COLO829 (cell line): Measurements from ENCODE around the gene GJC2.

ENCODE experiments used
- DNase-seq: peaks from one replicate; pipeline ENCODE4 v3.0.0; 2012; ENCODE audit warnings: low spot score

GJC2 gene

GRCh38 chr1:228194921-228195812 lies 45.4 kb downstream of the GJC2 start:
- DNase-seq = no peak

GRCh38 chr1:228197555-228198147 lies 47.9 kb downstream of the GJC2 start:
- no peak for DNase-seq

DNA sequence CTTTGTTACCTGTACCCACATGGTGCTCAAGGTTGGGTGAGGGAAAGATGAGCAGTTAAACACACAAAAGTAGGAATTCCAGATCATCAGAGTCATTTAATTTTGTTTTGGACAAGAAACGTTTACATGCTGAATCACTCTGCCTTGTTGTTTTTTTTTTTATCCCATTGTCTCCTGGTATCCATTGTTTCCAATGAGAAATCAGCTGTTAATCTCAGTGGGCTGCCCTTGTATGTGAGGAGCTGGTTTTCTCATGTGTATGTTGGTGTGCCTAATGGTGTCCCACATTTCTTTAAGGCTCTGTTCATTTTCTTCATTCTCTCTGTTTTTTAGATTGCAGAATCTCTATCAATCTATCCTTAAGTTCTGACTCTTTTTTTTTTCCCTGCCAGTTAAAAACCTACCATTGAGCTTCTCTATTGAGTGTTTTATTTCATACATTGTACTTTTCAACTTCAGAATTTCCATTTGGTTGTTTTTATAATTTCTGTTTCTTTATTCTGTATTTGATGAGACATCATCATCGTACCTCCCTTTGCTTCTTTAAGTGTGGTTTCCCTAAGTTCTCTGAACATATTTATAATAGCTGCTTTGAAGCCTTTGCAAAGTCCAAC lies 49.4 kb downstream of the GJC2 start:
- peak; percentile 50 for DNase-seq

- DNase-seq = no peak
Measured at GRCh38 chr1:228204958-228205357, 55.2 kb downstream of the GJC2 start.

GRCh38 chr1:228205526-228206436 lies 56.1 kb downstream of the GJC2 start:
- no peak for DNase-seq

GRCh38 chr1:228206582-228207351 lies 57.0 kb downstream of the GJC2 start:
- DNase-seq = no peak

DNA sequence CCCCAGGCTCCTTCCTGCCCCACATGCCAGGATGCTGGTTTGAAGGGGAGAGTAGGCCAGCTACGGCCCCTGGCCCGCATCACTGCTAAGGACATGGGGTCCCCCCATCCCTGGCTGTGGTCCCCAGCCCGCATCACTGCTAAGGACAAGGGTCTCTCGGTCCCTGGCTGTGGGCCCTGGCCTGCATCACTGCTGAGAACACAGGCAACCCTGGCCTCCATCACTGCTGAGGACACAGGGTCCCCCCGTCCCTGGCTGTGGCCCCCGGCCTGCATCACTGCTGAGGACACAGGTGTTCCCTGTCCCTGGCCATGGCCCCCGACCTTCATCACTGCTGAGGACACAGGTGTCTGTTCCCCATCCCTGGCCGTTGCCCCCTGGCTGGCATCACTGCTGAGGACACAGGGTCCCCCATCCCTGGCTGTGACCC lies 57.7 kb downstream of the GJC2 start:
- DNase-seq = no peak

GRCh38 chr1:228207851-228208821 lies 58.4 kb downstream of the GJC2 start, which contains the start of gene OBSCN:
TSS of gene OBSCN (plus strand) at chr1:228208044. CDS start at chr1:228211784, 3,740 bp downstream.
- no peak for DNase-seq

DNA sequence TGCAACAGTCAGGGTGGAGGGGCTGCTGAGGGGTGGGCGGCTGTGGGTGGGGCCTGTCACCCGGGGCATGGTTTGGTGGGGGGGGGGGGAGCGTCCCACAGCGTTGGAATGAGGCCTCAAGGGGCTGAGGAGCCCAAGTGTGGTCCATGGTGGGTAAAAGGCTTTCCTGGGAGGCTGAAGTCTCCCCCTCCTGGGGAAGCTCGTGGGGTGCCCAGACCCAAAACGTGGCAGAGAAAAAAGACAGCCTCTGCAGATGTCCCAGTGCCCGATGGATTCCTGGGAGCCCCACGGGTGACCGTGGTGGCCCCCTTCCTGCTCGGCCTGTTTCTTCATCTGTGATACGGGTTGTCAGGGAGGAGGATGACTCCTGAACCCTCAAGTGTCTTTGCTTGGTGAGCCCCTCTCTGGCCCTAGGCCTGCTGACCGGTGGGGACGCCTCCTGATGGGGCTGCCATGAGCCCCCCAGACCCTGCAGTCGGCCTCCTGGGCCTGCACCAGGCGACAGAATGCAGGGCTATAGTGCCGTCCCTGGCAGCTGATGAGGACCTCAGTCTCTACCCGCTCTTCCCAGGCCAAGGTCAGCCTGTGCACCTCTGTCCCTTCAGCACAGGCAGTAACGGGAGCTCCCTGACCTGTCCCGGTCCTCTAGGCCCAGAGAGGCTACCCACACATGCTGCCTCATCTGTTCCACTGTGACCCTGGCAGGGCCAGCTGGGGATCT lies 59.3 kb downstream of the GJC2 start:
- DNase-seq = no peak
